H9 (cell line): ENCODE measurements around the gene KRTAP10-3. TPM values are rescaled to one million over a fixed set of nuclear protein-coding genes. Genes with fewer than 3 reads are reported as not detected.
"Not testable (repeated sequence)": the region's sequence is repeated elsewhere in the genome, so short reads cannot be mapped to it uniquely, and the experiment has no call there.

Experiments
- DNase-seq: peaks from one replicate; pipeline ENCODE4 v3.0.0-alpha.2; 2017
- H2AFZ ChIP-seq: one replicate; pipeline ENCODE4 v1.6.1; 2013; ENCODE audit warnings: mild to moderate bottlenecking, low read length, control low read depth, moderate library complexity
- H2AK5ac ChIP-seq: 2 replicates; pipeline ENCODE4 v1.6.1; 2013; ENCODE audit warnings: low read length, control low read depth, mixed read lengths; ENCODE audit not compliant: insufficient read length
- H2BK120ac ChIP-seq: one replicate; pipeline ENCODE4 v1.6.1; 2013; ENCODE audit warnings: low read depth, mild to moderate bottlenecking, low read length, control low read depth, inconsistent platforms; ENCODE audit not compliant: poor library complexity, severe bottlenecking
- H2BK12ac ChIP-seq: 2 replicates; pipeline ENCODE4 v1.6.1; 2013; ENCODE audit warnings: low read length, control low read depth, mixed read lengths, low read depth; ENCODE audit not compliant: insufficient read length
- H2BK15ac ChIP-seq: 2 replicates; pipeline ENCODE4 v1.6.1; 2013; ENCODE audit warnings: low read depth, low read length, control low read depth
- H2BK20ac ChIP-seq: one replicate; pipeline ENCODE4 v1.6.1; 2013; ENCODE audit warnings: low read depth, mild to moderate bottlenecking, low read length, control low read depth, inconsistent platforms; ENCODE audit not compliant: poor library complexity, severe bottlenecking
- H2BK5ac ChIP-seq: 2 replicates; pipeline ENCODE4 v1.6.1; 2013; ENCODE audit warnings: low read length, control low read depth, mixed read lengths; ENCODE audit not compliant: insufficient read length
- H3K14ac ChIP-seq: 2 replicates; pipeline ENCODE4 v1.6.1; 2013; ENCODE audit warnings: low read length, control low read depth; ENCODE audit not compliant: insufficient read depth
- H3K18ac ChIP-seq: 2 replicates; pipeline ENCODE4 v1.6.1; 2013; ENCODE audit warnings: low read depth, mild to moderate bottlenecking, mixed read lengths, low read length, control low read depth; ENCODE audit not compliant: insufficient read length
- H3K23ac ChIP-seq: 2 replicates; pipeline ENCODE4 v1.6.1; 2013; ENCODE audit warnings: low read length, control low read depth, mixed read lengths, low read depth; ENCODE audit not compliant: insufficient read length
- H3K23me2 ChIP-seq: 2 replicates; pipeline ENCODE4 v1.6.1; 2013; ENCODE audit warnings: low read depth, mild to moderate bottlenecking, mixed read lengths, low read length, control low read depth; ENCODE audit not compliant: insufficient read length, poor library complexity, severe bottlenecking
- H3K27ac ChIP-seq: 2 replicates; pipeline ENCODE4 v1.5.1; 2013; ENCODE audit warnings: low read length, control low read depth, mixed read lengths, low read depth; ENCODE audit not compliant: insufficient read length
- H3K27me3 ChIP-seq: 2 replicates; pipeline ENCODE4 v1.6.1; 2013; ENCODE audit warnings: low read length, control low read depth, inconsistent platforms; ENCODE audit not compliant: insufficient read depth
- H3K4ac ChIP-seq: 2 replicates; pipeline ENCODE4 v1.6.1; 2013; ENCODE audit warnings: low read depth, mild to moderate bottlenecking, control low read depth, inconsistent platforms, low read length, moderate library complexity
- H3K4me1 ChIP-seq: 2 replicates; pipeline ENCODE4 v1.6.1; 2013; ENCODE audit warnings: low read length, control low read depth, inconsistent platforms; ENCODE audit not compliant: insufficient read depth
- H3K4me2 ChIP-seq: 2 replicates; pipeline ENCODE4 v1.6.1; 2013; ENCODE audit warnings: low read length, control low read depth, mixed read lengths; ENCODE audit not compliant: insufficient read length, insufficient read depth
- H3K56ac ChIP-seq: 2 replicates; pipeline ENCODE4 v1.6.1; 2013; ENCODE audit warnings: low read depth, mild to moderate bottlenecking, mixed read lengths, low read length, control low read depth; ENCODE audit not compliant: insufficient read length
- H3K79me1 ChIP-seq: 2 replicates; pipeline ENCODE4 v1.6.1; 2013; ENCODE audit warnings: low read depth, mild to moderate bottlenecking, moderate library complexity, low read length, control low read depth, inconsistent platforms; ENCODE audit not compliant: insufficient read depth, poor library complexity, severe bottlenecking
- H3K79me2 ChIP-seq: 2 replicates; pipeline ENCODE4 v1.6.1; 2013; ENCODE audit warnings: low read length, control low read depth, inconsistent platforms; ENCODE audit not compliant: insufficient read depth
- H3K9ac ChIP-seq: 2 replicates; pipeline ENCODE4 v1.6.1; 2013; ENCODE audit warnings: low read length, control low read depth, mixed read lengths; ENCODE audit not compliant: insufficient read length; ENCODE audit errors: extremely low read depth
- H3K9me3 ChIP-seq: one replicate; pipeline ENCODE4 v1.6.1; 2013; ENCODE audit warnings: low read depth, low read length, inconsistent platforms; ENCODE audit not compliant: control insufficient read depth
- H3T11ph ChIP-seq: one replicate; pipeline ENCODE4 v1.6.1; 2013; ENCODE audit warnings: mild to moderate bottlenecking, low read length, control low read depth, inconsistent platforms
- H4K20me1 ChIP-seq: one replicate; pipeline ENCODE4 v1.6.1; 2013; ENCODE audit not compliant: control insufficient read depth, insufficient read length, insufficient read depth
- H4K5ac ChIP-seq: 2 replicates; pipeline ENCODE4 v1.6.1; 2013; ENCODE audit warnings: low read depth, mild to moderate bottlenecking, mixed read lengths, low read length, control low read depth; ENCODE audit not compliant: insufficient read length
- H4K8ac ChIP-seq: replicated peaks from 2 replicates; pipeline ENCODE4 v1.6.1; 2013; ENCODE audit warnings: low read length, control low read depth, mixed read lengths, low read depth; ENCODE audit not compliant: insufficient read length
- H4K91ac ChIP-seq: 2 replicates; pipeline ENCODE4 v1.6.1; 2013; ENCODE audit warnings: low read depth, mild to moderate bottlenecking, moderate library complexity, mixed read lengths, low read length, control low read depth; ENCODE audit not compliant: insufficient read length
- H3K27ac Mint-ChIP-seq, 3 experiments: 2 replicates in 2 of 3; 3 replicates in 1 of 3; pipeline ENCODE4 v1.8.0; 2020 to 2021; ENCODE audit warnings: mixed read lengths in 3 of 3, mild to moderate bottlenecking in 1 of 3, moderate library complexity in 1 of 3
- H3K27me3 Mint-ChIP-seq: 2 replicates; pipeline ENCODE4 v1.8.0; 2021; ENCODE audit warnings: low read depth, mild to moderate bottlenecking, moderate library complexity, mixed read lengths
- H3K36me3 Mint-ChIP-seq, 3 experiments: 2 replicates in 2 of 3; 3 replicates in 1 of 3; pipeline ENCODE4 v1.8.0; 2020 to 2021; ENCODE audit warnings: low read depth in 3 of 3, mixed read lengths in 3 of 3; ENCODE audit not compliant: insufficient read depth in 1 of 3
- H3K4me1 Mint-ChIP-seq, 2 experiments: 2 replicates each; pipeline ENCODE4 v1.8.0; 2020; ENCODE audit warnings: mixed read lengths in 2 of 2
- H3K4me3 Mint-ChIP-seq, 2 experiments: 2 replicates in 1 of 2; 3 replicates in 1 of 2; pipeline ENCODE4 v1.8.0; 2020 to 2021; ENCODE audit warnings: mild to moderate bottlenecking in 2 of 2, mixed read lengths in 2 of 2, moderate library complexity in 1 of 2
- H3K9me3 Mint-ChIP-seq, 2 experiments: 2 replicates in 1 of 2; 3 replicates in 1 of 2; pipeline ENCODE4 v1.8.0; 2020; ENCODE audit warnings: mild to moderate bottlenecking in 2 of 2, mixed read lengths in 2 of 2, moderate library complexity in 1 of 2
- WGBS: extraction: QIAGEN DNeasy Blood & Tissue Kit; methylation state at CpG from one replicate; pipeline ENCODE4 v1.1.7; 2013; ENCODE audit warnings: missing lambda C conversion rate, low lambda C conversion rate, mixed read lengths; ENCODE audit not compliant: insufficient read length; ENCODE audit errors: extremely low coverage; 5-methylcytosine and 5-hydroxymethylcytosine counted together
- total RNA-seq: library from RNA; stranded (reverse); gene quantifications from 2 replicates; pipeline ENCODE4 v1.2.1, GENCODE V29; 2021

Gene KRTAP10-3
- total RNA-seq, 1 experiment from 2014 or later = not detected

GRCh38 chr21:44590897-44591800, 32.6 kb upstream of the KRTAP10-3 start:
- H3K4me1 ChIP-seq, H3K27ac Mint-ChIP-seq, H3K18ac ChIP-seq, H2AK5ac ChIP-seq, H3K27me3 Mint-ChIP-seq, H2AFZ ChIP-seq, H3K23me2 ChIP-seq, H3K36me3 Mint-ChIP-seq, H4K91ac ChIP-seq, H4K20me1 ChIP-seq, H3K56ac ChIP-seq, H3K23ac ChIP-seq, H3K9me3 Mint-ChIP-seq, H3K14ac ChIP-seq, H3K79me1 ChIP-seq, H2BK120ac ChIP-seq, H3K4me2 ChIP-seq, H3K4ac ChIP-seq, H2BK12ac ChIP-seq, H3K27ac ChIP-seq, H2BK15ac ChIP-seq, H3T11ph ChIP-seq, H3K9ac ChIP-seq, H2BK20ac ChIP-seq, H4K8ac ChIP-seq, H3K9me3 ChIP-seq, H4K5ac ChIP-seq, H3K4me3 Mint-ChIP-seq, H3K79me2 ChIP-seq, H2BK5ac ChIP-seq, H3K27me3 ChIP-seq: not testable (repeated sequence)
- WGBS = no CpG with 5 or more reads among the region's 19 CpGs
- DNase-seq = peak; percentile 20
- H3K4me1 Mint-ChIP-seq = peaks cover 27 to 28% of the 10 kb centered on the region in 2 experiments
